Gastroesophageal sphincter (tissue), 3 donors: ENCODE measurements around the gene KLHL21.

Experiments
- EP300 ChIP-seq: sonication (generic); formaldehyde crosslinking; IDR thresholded peaks from one replicate; pipeline ENCODE4 v1.6.1; 2017; ENCODE audit warnings: antibody characterized with exemption, mild to moderate bottlenecking
- POLR2AphosphoS5 ChIP-seq: sonication (generic); formaldehyde crosslinking; IDR thresholded peaks from one replicate; pipeline ENCODE4 v1.6.1; 2017; ENCODE audit warnings: antibody characterized with exemption
- TF ChIP-seq, protein P1 (sequence below), 4 experiments: fragments of 200-600 bp in 2 of 4; fragments of 450-650 bp in 2 of 4; sonication (generic) in 1 of 4; IDR thresholded peaks; one replicate each; pipeline ENCODE4 v1.5.1; 2017 to 2019; ENCODE audit warnings: antibody characterized with exemption in 4 of 4, mild to moderate bottlenecking in 2 of 4, moderate library complexity in 2 of 4

DNA sequence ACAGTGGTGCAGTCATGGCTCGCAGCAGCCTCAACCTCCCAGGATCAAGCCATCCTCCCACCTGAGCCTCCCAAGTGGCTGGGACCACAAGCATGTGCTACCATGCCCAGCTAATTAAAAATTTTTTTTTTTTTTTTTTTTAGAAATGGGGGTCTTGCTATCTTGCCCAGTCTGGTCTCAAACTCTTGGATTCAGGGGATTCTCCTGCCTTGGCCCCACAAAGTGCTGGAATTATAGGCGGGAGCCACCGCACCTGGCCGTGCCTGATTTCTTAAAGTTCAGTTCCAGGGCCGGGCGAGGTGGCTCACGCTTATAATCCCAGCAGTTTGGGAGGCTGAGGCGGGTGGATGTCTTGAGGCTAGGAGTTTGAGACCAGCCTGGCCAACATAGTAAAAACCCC lies 28.4 kb upstream of the KLHL21 start:
- TF ChIP-seq POLR2AphosphoS5 (no peak), EP300 (no peak)
- TF ChIP-seq, protein P1, sequence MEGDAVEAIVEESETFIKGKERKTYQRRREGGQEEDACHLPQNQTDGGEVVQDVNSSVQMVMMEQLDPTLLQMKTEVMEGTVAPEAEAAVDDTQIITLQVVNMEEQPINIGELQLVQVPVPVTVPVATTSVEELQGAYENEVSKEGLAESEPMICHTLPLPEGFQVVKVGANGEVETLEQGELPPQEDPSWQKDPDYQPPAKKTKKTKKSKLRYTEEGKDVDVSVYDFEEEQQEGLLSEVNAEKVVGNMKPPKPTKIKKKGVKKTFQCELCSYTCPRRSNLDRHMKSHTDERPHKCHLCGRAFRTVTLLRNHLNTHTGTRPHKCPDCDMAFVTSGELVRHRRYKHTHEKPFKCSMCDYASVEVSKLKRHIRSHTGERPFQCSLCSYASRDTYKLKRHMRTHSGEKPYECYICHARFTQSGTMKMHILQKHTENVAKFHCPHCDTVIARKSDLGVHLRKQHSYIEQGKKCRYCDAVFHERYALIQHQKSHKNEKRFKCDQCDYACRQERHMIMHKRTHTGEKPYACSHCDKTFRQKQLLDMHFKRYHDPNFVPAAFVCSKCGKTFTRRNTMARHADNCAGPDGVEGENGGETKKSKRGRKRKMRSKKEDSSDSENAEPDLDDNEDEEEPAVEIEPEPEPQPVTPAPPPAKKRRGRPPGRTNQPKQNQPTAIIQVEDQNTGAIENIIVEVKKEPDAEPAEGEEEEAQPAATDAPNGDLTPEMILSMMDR (IDR thresholded peaks at IDR 0.05): no peak
